ENCODE data around the gene NUDT16L1.
"Not testable (repeated sequence)": the region's sequence is repeated elsewhere in the genome, so short reads cannot be mapped to it uniquely, and the experiment has no call there.

The NUDT16L1 gene

GRCh38 chr16:4724661-4725270 lies 31.4 kb downstream of the NUDT16L1 start:
- DNase-seq, result no peak

DNA sequence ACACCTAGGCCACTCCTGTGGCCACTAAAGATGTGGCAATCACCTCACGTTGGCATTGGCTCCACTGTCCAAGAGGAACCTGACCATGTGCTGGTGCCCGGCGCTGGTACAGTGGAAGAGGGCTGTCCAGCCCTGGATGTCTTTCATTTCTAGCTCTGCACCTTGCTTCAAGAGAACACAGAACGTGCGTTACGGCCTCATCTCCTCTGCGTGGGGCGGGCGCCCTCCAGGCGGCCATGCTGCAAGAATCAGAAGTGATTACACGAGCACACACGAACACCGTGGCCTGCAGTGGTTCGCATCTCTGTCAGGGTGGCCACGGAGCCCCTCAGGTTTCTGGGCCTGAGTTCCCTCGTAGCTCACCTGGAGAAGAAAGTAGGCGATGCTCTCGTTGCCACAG lies 33.3 kb downstream of the NUDT16L1 start:
- DNase-seq, result no peak

- no peak for DNase-seq
Measured at GRCh38 chr16:4728676-4729075, 35.3 kb downstream of the NUDT16L1 start.

- no peak for DNase-seq
Measured at GRCh38 chr16:4729876-4730275, 36.5 kb downstream of the NUDT16L1 start.

DNA sequence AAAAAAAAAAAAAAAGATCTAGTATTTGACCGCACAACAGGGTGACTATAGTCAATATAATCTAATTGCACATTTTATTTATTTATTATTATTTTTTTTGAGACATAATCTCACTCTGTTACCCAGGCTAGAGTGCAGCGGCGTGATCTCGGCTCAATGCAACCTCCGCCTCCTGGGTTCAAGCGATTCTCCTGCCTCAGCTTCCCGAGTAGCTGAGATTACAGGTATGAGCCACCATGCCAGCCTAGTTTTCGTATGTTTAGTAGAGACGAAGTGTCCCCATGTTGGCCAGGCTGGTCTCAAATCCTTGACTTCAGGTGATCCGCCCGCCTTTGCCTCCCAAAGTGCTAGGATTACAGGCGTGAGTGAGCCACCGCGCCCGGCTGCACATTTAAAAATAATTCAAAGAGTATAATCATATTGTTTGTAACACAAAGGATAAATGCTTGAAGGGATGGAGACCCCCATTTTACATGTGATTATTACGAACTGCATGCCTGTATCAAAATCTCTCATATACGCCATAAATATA lies 39.9 kb downstream of the NUDT16L1 start:
- no peak for DNase-seq

GRCh38 chr16:4733747-4734062 lies 40.3 kb downstream of the NUDT16L1 start:
- DNase-seq, result peak; percentile 43

GRCh38 chr16:4734063-4734729 lies 40.8 kb downstream of the NUDT16L1 start, which contains the start of the genes ANKS3 and DNAAF8:
ANKS3 (minus strand) TSS chr16:4734271; CDS start chr16:4730149, 4,122 bp downstream.
DNAAF8 (plus strand) TSS chr16:4734537; CDS start chr16:4736515, 1,978 bp downstream.
- peak; percentile 84 for DNase-seq

DNA sequence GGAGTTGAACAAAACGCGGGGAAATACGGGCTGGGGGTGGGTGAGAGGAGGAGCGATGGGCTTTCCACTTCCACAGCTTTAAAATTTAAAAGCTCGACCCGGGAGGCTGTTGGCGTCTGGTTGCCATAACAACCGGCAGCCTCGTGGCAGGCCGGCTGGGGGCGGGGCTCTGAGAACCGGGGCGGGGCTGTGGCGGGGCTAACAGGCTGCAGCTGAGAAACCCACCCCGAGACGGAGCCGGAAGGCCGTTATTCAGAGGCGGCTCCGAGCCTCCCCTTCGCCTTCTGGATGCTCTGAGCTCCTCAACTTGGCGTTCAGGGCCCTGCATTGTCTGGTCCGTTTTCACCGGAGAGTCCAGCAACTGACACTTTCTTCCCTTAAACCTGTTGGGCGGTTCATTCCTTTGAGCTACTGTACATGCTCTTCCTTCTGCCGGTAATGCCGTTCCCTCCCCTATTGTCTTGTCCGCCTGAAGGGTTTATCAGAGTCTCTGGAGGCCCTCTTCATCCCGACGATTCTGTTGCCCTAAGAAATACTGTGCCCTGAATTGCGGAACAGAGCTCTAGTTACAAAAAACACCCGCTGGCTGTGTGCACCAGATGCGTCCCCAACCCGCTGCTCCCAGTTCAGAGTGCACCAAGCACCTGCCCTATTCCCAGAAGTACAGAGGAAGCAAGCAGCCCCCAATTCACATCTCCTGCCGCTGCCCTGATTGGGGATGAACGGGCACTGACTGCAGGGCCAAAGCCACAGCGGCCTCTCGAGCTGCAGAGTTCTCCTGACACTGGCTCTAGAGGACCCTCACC lies 41.6 kb downstream of the NUDT16L1 start:
- DNase-seq, result peak; percentile 93

DNA sequence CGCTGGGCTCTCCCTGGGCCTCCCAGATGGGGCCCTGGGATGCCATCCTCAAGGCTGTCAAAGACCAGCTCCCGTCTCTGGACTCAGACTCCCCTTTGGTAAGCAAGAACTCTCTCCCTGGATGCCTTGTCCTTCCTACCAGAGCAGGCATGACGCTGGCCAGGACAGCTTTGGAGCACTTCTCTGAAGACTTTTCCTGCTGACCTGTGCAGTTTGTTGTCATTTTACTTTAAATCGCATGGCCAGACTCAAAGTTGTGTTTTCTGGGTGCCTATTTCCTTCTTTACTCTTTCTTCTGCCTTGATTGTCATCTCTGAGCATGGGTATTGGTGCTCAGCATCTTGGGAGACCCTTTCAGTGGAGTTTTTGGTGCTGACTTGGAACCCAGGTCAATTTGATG lies 43.2 kb downstream of the NUDT16L1 start:
- DNase-seq, result no peak

- no peak for DNase-seq
Measured at GRCh38 chr16:4737545-4737944, 44.2 kb downstream of the NUDT16L1 start.

DNA sequence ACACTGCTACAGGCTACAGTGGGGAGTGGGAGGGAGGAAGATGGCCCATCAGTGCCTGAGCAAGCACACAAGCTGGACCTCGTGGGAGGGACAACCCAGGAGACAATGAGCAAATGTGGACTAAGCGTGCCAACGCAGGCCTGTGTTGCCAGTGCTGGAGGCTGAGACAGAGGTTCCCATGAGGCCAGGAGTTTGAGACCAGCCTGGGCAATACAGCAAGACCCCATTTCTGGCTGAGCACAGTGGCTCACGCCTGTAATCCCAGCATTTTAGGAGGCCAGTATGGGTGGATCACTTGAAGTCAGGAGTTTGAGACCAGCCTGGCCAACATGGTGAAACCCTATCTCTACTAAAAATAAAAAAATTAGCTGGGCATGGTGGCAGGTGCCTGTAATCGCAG lies 45.0 kb downstream of the NUDT16L1 start:
- not testable (repeated sequence) for DNase-seq

DNA sequence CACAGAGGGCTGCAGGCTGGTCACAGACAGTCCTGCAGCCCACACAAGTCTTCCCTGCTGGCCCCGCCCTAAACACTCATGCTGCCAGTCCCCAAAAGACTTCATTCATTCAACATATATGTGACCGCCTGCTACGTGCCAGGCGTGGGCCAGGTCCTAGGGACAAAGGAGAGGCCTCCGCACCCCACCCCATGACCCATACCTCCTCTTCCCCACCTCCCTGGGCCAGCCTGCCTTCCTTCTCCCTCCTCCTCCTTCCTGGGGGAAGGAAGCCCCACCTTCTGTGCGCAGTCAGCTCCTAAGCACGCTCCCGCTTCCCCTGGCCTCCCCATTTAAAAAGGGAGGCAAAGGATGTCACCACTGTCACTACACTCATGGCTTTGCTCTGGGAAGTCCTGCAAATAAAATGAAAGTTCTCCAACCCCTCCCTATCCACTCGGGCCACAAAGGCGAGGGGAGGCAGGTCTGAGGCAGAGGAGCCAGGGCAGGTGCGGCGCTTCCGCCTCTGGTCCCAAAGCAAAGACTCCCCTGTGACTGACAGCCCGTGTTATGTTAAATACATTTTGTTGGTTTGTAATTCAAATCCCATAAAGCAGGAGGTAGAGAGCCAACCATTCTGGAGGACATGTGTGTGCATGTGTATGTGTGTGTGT lies 50.0 kb downstream of the NUDT16L1 start:
- DNase-seq, result no peak

GRCh38 chr16:4744555-4745273 lies 51.4 kb downstream of the NUDT16L1 start:
- DNase-seq, result no peak

- no peak for DNase-seq
Measured at GRCh38 chr16:4745274-4745569, 51.9 kb downstream of the NUDT16L1 start.

Data from activated naive CD4-positive, alpha-beta T cell treated with anti-CD3 and anti-CD28 coated beads, Interleukin-2, amount 50 U/mL, for 16 hours (primary cell).